Tibial nerve (tissue), 4 donors: ENCODE results near the gene ARRDC1. TPM values are rescaled to one million over a fixed set of nuclear protein-coding genes. Genes with fewer than 3 reads are reported as not detected.

Experiments used
- DNase-seq, 2 donors: peaks; one replicate each; pipeline ENCODE4 v3.0.0-alpha.2; 2019; ENCODE audit warnings: low spot score in 2 of 2
- H3K27ac ChIP-seq, 4 donors: fragments of 200-600 bp; sonication (generic) in 3 of 4; one replicate each; pipeline ENCODE4 v1.5.1; 2017 to 2019; ENCODE audit warnings: mild to moderate bottlenecking in 1 of 4
- H3K27me3 ChIP-seq, 2 donors: fragments of 200-600 bp; sonication (generic) in 1 of 2; one replicate each; pipeline versions ENCODE4 v1.5.1 to v1.6.0; 2017 to 2019
- H3K36me3 ChIP-seq, 3 donors: fragments of 200-600 bp; sonication (generic); one replicate each; pipeline ENCODE4 v1.5.1; 2018 to 2019
- H3K4me1 ChIP-seq, 4 donors: fragments of 200-600 bp; sonication (generic) in 3 of 4; one replicate each; pipeline ENCODE4 v1.5.1; 2017 to 2019
- H3K4me3 ChIP-seq, 4 donors: fragments of 200-600 bp; sonication (generic) in 3 of 4; one replicate each; pipeline ENCODE4 v1.5.1; 2017 to 2019; ENCODE audit warnings: mild to moderate bottlenecking in 1 of 4, moderate library complexity in 1 of 4
- H3K9me3 ChIP-seq, 4 donors: fragments of 200-600 bp; sonication (generic) in 3 of 4; one replicate each; pipeline ENCODE4 v1.5.1; 2017 to 2019
- CTCF ChIP-seq, 5 experiments: fragments of 200-600 bp in 3 of 5; fragments of 450-650 bp in 2 of 5; sonication (generic) in 3 of 5; IDR thresholded peaks; one replicate each; pipeline ENCODE4 v1.5.1; 2016 to 2019; ENCODE audit warnings: antibody characterized with exemption in 5 of 5, mild to moderate bottlenecking in 3 of 5, moderate library complexity in 2 of 5
- EP300 ChIP-seq, 2 donors: sonication (generic); formaldehyde crosslinking; IDR thresholded peaks; one replicate each; pipeline ENCODE4 v1.6.1; 2017; ENCODE audit warnings: antibody characterized with exemption in 2 of 2, mild to moderate bottlenecking in 1 of 2
- POLR2A ChIP-seq, 2 donors: fragments of 450-650 bp; IDR thresholded peaks; one replicate each; pipeline ENCODE4 v1.6.1; 2017; ENCODE audit warnings: antibody characterized with exemption in 2 of 2, mild to moderate bottlenecking in 2 of 2, moderate library complexity in 2 of 2
- WGBS, 2 donors: methylation state at CpG; one replicate each; pipeline ENCODE4 v1.1.5; 2018; 5-methylcytosine and 5-hydroxymethylcytosine counted together
- total RNA-seq, 4 donors: library from RNA; depleted of rRNA; stranded (reverse); fragments of >200 nt; gene quantifications; one replicate each; pipeline ENCODE4 v1.1.0, GENCODE V29; 2016

ARRDC1 gene
- total RNA-seq, 4 donors from 2014 or later: 26.4 to 83.1 (median 50.1) TPM

- Histone ChIP-seq H3K4me1 (peaks cover 0 to 63% (median 21%) of the 10 kb centered on the region in 4 donors), H3K27ac (no peak overlapping the region), H3K4me3 (no peak overlapping the region), H3K36me3 (no peaks in the 10 kb centered on the region), H3K9me3 (no peaks in the 10 kb centered on the region), H3K27me3 (no peaks in the 10 kb centered on the region)
- no peak for DNase-seq
- TF ChIP-seq EP300 (IDR thresholded peaks at IDR 0.05) (no peak), CTCF (IDR thresholded peaks at IDR 0.05) (no peak)
- WGBS, 2 donors: 52 to 70% methylated on average over 1 of the region's 1 CpG
Measured at GRCh38 chr9:137630126-137630525, 24.6 kb downstream of the ARRDC1 start.

GRCh38 chr9:137630679-137631078 is 25.2 kb downstream of the ARRDC1 start:
- H3K4me1 ChIP-seq: peaks cover 0 to 60% (median 21%) of the 10 kb centered on the region in 4 donors
- TF ChIP-seq POLR2A (IDR thresholded peaks at IDR 0.05) (no peak), CTCF (IDR thresholded peaks at IDR 0.05) (no peak), EP300 (IDR thresholded peaks at IDR 0.05) (no peak)
- no peaks in the 10 kb centered on the region for H3K27me3 ChIP-seq
- H3K36me3 ChIP-seq: no peaks in the 10 kb centered on the region
- no peak overlapping the region for H3K4me3 ChIP-seq
- 55 to 67% methylated on average over 4 of the region's 4 CpGs for WGBS, 2 donors
- no peaks in the 10 kb centered on the region for H3K9me3 ChIP-seq
- no peak for DNase-seq
- H3K27ac ChIP-seq: no peak overlapping the region

- Histone ChIP-seq H3K9me3 (no peaks in the 10 kb centered on the region), H3K27me3 (no peaks in the 10 kb centered on the region), H3K36me3 (no peaks in the 10 kb centered on the region), H3K4me1 (peaks cover 0 to 65% (median 21%) of the 10 kb centered on the region in 4 donors), H3K27ac (no peak overlapping the region), H3K4me3 (no peak overlapping the region)
- WGBS, 2 donors: 91% methylated on average over 16 of the region's 16 CpGs
- TF ChIP-seq POLR2A (IDR thresholded peaks at IDR 0.05): no peak
- no peak for TF ChIP-seq EP300 (IDR thresholded peaks at IDR 0.05)
- TF ChIP-seq CTCF (IDR thresholded peaks at IDR 0.05): no peak
- DNase-seq: no peak
Measured at GRCh38 chr9:137631345-137632229, 26.1 kb downstream of the ARRDC1 start.

GRCh38 chr9:137632230-137633161 is 27.0 kb downstream of the ARRDC1 start:
- Histone ChIP-seq H3K36me3 (no peaks in the 10 kb centered on the region), H3K27me3 (no peaks in the 10 kb centered on the region), H3K27ac (peak overlapping the region in 1 of 4 donors; percentile 27), H3K9me3 (no peaks in the 10 kb centered on the region), H3K4me3 (no peak overlapping the region), H3K4me1 (peaks cover 0 to 65% (median 21%) of the 10 kb centered on the region in 4 donors)
- TF ChIP-seq POLR2A (IDR thresholded peaks at IDR 0.05): no peak
- no peak for TF ChIP-seq CTCF (IDR thresholded peaks at IDR 0.05)
- TF ChIP-seq EP300 (IDR thresholded peaks at IDR 0.05): no peak
- 67 to 72% methylated on average over 23 of the region's 23 CpGs for WGBS, 2 donors
- no peak for DNase-seq
